GM21360 (cell line): ENCODE results near the gene CA11.

Source experiments
- ATAC-seq: cut with Tn5 transposase; IDR thresholded peaks from one replicate; pipeline ENCODE4 v1.9.1; 2021; ENCODE audit warnings: mild to moderate bottlenecking, moderate library complexity; ENCODE audit not compliant: unreplicated experiment

The CA11 gene

DNA sequence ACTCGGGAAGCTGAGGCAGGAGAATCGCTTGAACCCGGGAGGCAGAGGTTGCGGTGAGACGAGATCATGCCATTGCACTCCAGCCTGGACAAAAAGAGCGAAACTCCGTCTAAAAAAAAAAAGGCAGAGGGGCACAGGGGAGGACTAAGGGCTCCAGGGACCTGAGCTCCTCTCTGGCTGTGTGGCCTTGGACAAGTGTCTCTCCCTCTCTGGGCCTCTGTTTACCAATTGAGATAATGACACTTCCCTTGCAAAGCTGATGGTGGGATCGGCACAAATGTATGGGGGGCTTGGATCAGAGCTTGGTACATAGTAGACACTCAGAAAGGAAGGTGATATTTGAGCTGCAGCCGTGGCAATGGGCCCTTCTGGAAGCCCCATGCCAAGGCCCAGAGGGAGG lies 50.8 kb downstream of the CA11 start:
- no peak for ATAC-seq

DNA sequence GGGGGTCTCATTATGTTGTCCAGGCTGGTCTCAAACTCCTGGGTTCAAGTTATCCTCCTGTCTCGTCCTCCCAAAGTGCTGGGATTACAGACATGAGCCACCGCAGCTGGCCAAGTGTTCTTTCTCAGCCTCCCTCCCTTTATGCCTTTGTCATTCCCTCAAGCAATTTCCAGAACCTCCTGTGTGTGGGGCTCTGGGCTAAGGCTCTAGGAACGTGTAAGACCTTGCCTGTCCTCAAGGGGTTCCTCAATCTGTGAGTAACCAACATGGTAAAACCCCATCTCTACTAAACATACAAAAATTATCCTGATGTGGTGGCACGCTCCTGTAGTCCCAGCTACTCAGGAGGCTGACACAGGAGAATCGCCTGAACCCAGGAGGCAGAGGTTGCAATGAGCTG lies 55.0 kb downstream of the CA11 start:
- ATAC-seq, result no peak

DNA sequence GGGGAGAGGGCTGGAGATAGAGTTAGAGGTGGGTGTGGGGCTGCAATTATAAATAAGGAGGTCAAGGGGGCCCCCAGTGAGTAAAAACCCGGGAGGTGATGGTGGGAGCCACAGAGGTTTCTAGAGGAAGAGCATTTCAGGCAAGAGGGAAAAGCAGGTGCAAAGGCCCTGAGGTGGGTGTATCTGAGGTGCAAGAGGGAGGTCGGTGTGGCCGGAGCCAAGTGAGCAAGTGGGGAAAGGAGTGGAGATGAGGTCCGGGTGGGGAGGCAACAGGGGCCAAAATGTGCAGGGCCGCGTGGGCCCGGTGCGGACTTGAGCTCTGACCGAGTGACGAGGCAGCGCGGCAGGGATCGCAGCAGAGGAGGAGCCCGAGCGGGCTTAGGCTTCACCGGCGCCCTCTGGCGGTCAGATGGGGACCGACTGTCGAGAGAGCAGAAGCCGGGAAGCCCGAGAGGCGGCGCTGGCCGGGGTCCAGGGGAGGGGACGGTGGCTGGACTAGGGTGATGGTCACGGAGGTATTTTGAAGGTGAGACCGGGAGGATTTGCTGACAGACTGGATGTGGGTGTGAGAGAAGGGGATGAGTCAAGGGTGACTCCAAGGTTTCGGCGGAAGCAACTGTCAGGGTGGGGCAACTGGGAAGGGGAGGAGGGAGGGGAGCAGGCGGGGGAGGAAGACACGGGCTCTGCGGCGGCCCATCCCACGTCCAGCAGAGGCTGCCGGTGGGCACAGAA lies 57.2 kb downstream of the CA11 start:
- ATAC-seq, result no peak
